ENCODE measurements around the gene JOSD1. TPM values are rescaled to one million over a fixed set of nuclear protein-coding genes. Genes with fewer than 3 reads are reported as not detected.

JOSD1 gene
- total RNA-seq, 4 donors from 2014 or later, result 47.5 to 67.0 (median 64.6) TPM

DNA sequence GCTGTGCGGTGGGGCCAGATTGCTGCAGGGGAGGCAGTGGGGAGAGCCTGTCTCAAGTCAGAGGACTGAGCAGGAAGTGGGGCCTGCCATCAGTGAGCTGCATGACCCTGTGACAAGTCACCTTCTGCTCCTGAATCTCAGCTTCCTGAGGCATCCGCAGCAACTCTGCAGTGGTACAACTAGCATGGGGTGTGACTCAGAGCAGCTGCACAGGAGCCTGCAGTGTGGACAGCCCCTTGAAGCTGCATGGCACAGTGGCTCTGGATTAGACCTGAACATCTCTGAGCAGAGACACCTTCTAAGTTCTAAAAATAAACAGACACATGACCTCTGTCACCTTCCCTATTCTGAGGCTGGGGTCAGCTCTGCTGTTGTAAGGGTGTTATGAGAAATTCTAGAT lies 62.5 kb downstream of the JOSD1 start:
- Histone ChIP-seq H3K27me3 (no peaks in the 10 kb centered on the region), H3K4me1 (no peaks in the 10 kb centered on the region), H3K9me3 (no peaks in the 10 kb centered on the region), H3K4me3 (no peak overlapping the region), H3K36me3 (peaks cover 0 to 14% of the 10 kb centered on the region in 2 donors), H3K27ac (no peak overlapping the region)
- 80% methylated on average over 2 of the region's 2 CpGs; no CpG with 5 or more reads in 1 of the 2 donors for WGBS, 2 donors (ENCODE audit: low coverage in 1 of 2)
- no peak for ATAC-seq
- TF ChIP-seq POLR2A (IDR thresholded peaks at IDR 0.05), result no peak
- no peak for TF ChIP-seq CTCF (IDR thresholded peaks at IDR 0.05)
- TF ChIP-seq EP300 (IDR thresholded peaks at IDR 0.05), result no peak
- no peak for TF ChIP-seq POLR2AphosphoS5 (IDR thresholded peaks at IDR 0.05)

Small RNA genes lying within 50 kb of the gene (small RNA-seq; reads per million reads assigned to genes)
- 0 reads per million in 4 donors for gene AL021707.8

Other genes starting within 250 kb of the JOSD1 start
- gene KCNJ4, start 245.7 kb downstream of the JOSD1 start, total RNA-seq, result not detected
- 10 to 100 TPM in 1 of 4 donors, 1 to 10 TPM in 3; 2.6 to 19.7 (median 5.4) TPM for gene KDELR3, start 232.8 kb downstream of the JOSD1 start, total RNA-seq
- 100 to 1,000 TPM; 323 to 610 (median 490) TPM for gene DDX17, start 194.6 kb downstream of the JOSD1 start, total RNA-seq
- 1 to 10 TPM; 1.7 to 5.0 (median 2.2) TPM for gene DMC1, start 130.8 kb downstream of the JOSD1 start, total RNA-seq
- 1 to 10 TPM in 1 of 4 donors, under 1 TPM in 3; 0.07 to 1.2 (median 0.60) TPM for gene FAM227A, start 44.6 kb downstream of the JOSD1 start, total RNA-seq
- 10 to 100 TPM; 21.0 to 46.6 (median 31.7) TPM for gene CBY1, start 44.3 kb downstream of the JOSD1 start, total RNA-seq
- 10 to 100 TPM; 29.6 to 41.2 (median 32.2) TPM for gene TOMM22, start 19.0 kb downstream of the JOSD1 start, total RNA-seq
- gene GTPBP1, start 5.0 kb upstream of the JOSD1 start, total RNA-seq, result 10 to 100 TPM; 46.9 to 63.0 (median 51.6) TPM
- gene SUN2, start 55.1 kb upstream of the JOSD1 start, total RNA-seq, result 100 to 1,000 TPM; 339 to 594 (median 409) TPM
- 10 to 100 TPM in 3 of 4 donors, 1 to 10 TPM in 1; 10.0 to 16.1 (median 14.6) TPM for gene DNAL4, start 93.2 kb upstream of the JOSD1 start, total RNA-seq
- 10 to 100 TPM in 3 of 4 donors, 1 to 10 TPM in 1; 7.9 to 21.7 (median 12.5) TPM for gene NPTXR, start 143.1 kb upstream of the JOSD1 start, total RNA-seq
- 100 to 1,000 TPM in 2 of 4 donors, 10 to 100 TPM in 2; 77.3 to 187 (median 105) TPM for gene CBX6, start 171.3 kb upstream of the JOSD1 start, total RNA-seq

All from gastroesophageal sphincter (tissue), 4 donors.